DND-41 (cell line): Measurements from ENCODE around the gene PNKD.

ENCODE experiments used
- CTCF ChIP-seq: IDR thresholded peaks from 2 replicates; pipeline ENCODE4 v1.5.1; 2012; ENCODE audit warnings: borderline replicate concordance, low read length, moderate library complexity, mild to moderate bottlenecking; ENCODE audit not compliant: poor library complexity, severe bottlenecking; ENCODE audit errors: extremely low read depth
- EZH2 ChIP-seq: IDR thresholded peaks from 3 replicates; pipeline ENCODE4 v1.6.1; 2012; ENCODE audit warnings: borderline replicate concordance, low read depth, mild to moderate bottlenecking, moderate library complexity, low read length, inconsistent platforms; ENCODE audit not compliant: severe bottlenecking

- TF ChIP-seq CTCF: no peak
- no peak for TF ChIP-seq EZH2
Measured at GRCh38 chr2:218384975-218385374, 114.7 kb downstream of the PNKD start.
